ENCODE results near the gene ZNF500. TPM values are rescaled to one million over a fixed set of nuclear protein-coding genes. Genes with fewer than 3 reads are reported as not detected.

ZNF500 gene
- total and polyA plus RNA-seq, 4 donors, result 7.5 to 14.6 (median 12.2) TPM

- Histone ChIP-seq H3K9ac (ENCODE audit: insufficient read depth in 1 of 2, low read length in 2 of 2) (no peak overlapping the region), H3K4me3 (no peak overlapping the region), H3K27me3 (ENCODE audit: control insufficient read depth in 3 of 3, insufficient read depth in 3 of 3, low read length in 2 of 3) (no peaks in the 10 kb centered on the region), H3K36me3 (ENCODE audit: control insufficient read depth in 4 of 4, insufficient read depth in 4 of 4, low read length in 4 of 4) (no peaks in the 10 kb centered on the region), H3K27ac (ENCODE audit: low read depth in 1 of 2, low read length in 1 of 2) (no peak overlapping the region), H3K9me3 (ENCODE audit: control insufficient read depth in 4 of 4, insufficient read depth in 3 of 4, low read length in 3 of 4) (no peaks in the 10 kb centered on the region), H3K4me1 (ENCODE audit: control insufficient read depth in 5 of 5, insufficient read depth in 5 of 5, low read length in 5 of 5) (peaks cover 0 to 2% (median 0%) of the 10 kb centered on the region in 5 donors)
- WGBS, 2 donors, result 87 to 93% methylated on average over 17 of the region's 17 CpGs
- ATAC-seq (ENCODE audit: insufficient read depth, low FRiP score), result no peak
- DNase-seq, result no peak
- TF ChIP-seq CTCF (IDR thresholded peaks at IDR 0.05; ENCODE audit: control extremely low read depth, extremely low read depth), result no peak
Observed at GRCh38 chr16:4777339-4778049, 10.5 kb upstream of the ZNF500 start.

GRCh38 chr16:4776141-4776705, 9.3 kb upstream of the ZNF500 start:
- no peak for TF ChIP-seq CTCF (IDR thresholded peaks at IDR 0.05; ENCODE audit: control extremely low read depth, extremely low read depth)
- ATAC-seq (ENCODE audit: insufficient read depth, low FRiP score) (no peak), DNase-seq (no peak)
- Histone ChIP-seq H3K27me3 (ENCODE audit: control insufficient read depth in 3 of 3, insufficient read depth in 3 of 3, low read length in 2 of 3) (no peaks in the 10 kb centered on the region), H3K36me3 (ENCODE audit: control insufficient read depth in 4 of 4, insufficient read depth in 4 of 4, low read length in 4 of 4) (no peaks in the 10 kb centered on the region), H3K27ac (ENCODE audit: low read depth in 1 of 2, low read length in 1 of 2) (no peak overlapping the region), H3K4me1 (ENCODE audit: control insufficient read depth in 5 of 5, insufficient read depth in 5 of 5, low read length in 5 of 5) (peaks cover 0 to 2% (median 0%) of the 10 kb centered on the region in 5 donors), H3K9me3 (ENCODE audit: control insufficient read depth in 4 of 4, insufficient read depth in 3 of 4, low read length in 3 of 4) (no peaks in the 10 kb centered on the region), H3K9ac (ENCODE audit: insufficient read depth in 1 of 2, low read length in 2 of 2) (no peak overlapping the region), H3K4me3 (no peak overlapping the region)
- WGBS, 2 donors, result 90 to 97% methylated on average over 2 of the region's 2 CpGs

GRCh38 chr16:4775005-4775404, 8.0 kb upstream of the ZNF500 start:
- no peaks in the 10 kb centered on the region for H3K9me3 ChIP-seq (ENCODE audit: control insufficient read depth in 4 of 4, insufficient read depth in 3 of 4, low read length in 3 of 4)
- peaks cover 0 to 2% (median 0%) of the 10 kb centered on the region in 5 donors for H3K4me1 ChIP-seq (ENCODE audit: control insufficient read depth in 5 of 5, insufficient read depth in 5 of 5, low read length in 5 of 5)
- ATAC-seq (ENCODE audit: insufficient read depth, low FRiP score), result no peak
- H3K9ac ChIP-seq (ENCODE audit: insufficient read depth in 1 of 2, low read length in 2 of 2), result no peak overlapping the region
- H3K4me3 ChIP-seq, result no peak overlapping the region
- no peak for TF ChIP-seq CTCF (IDR thresholded peaks at IDR 0.05; ENCODE audit: control extremely low read depth, extremely low read depth)
- no peaks in the 10 kb centered on the region for H3K36me3 ChIP-seq (ENCODE audit: control insufficient read depth in 4 of 4, insufficient read depth in 4 of 4, low read length in 4 of 4)
- no peaks in the 10 kb centered on the region for H3K27me3 ChIP-seq (ENCODE audit: control insufficient read depth in 3 of 3, insufficient read depth in 3 of 3, low read length in 2 of 3)
- no peak overlapping the region for H3K27ac ChIP-seq (ENCODE audit: low read depth in 1 of 2, low read length in 1 of 2)
- DNase-seq, result no peak
- 79 to 88% methylated on average over 13 of the region's 13 CpGs for WGBS, 2 donors
